Urothelium cell line (cell line): Measurements from ENCODE around the gene PNISR.

Source experiments
- DNase-seq: peaks from one replicate; pipeline ENCODE4 v3.0.0; 2011; ENCODE audit warnings: low spot score, mixed read lengths
- FAIRE-seq: peaks from 2 replicates; lab custom pipeline; 2011; peaks lifted over from hg19 to GRCh38; lab: Jason Lieb, UNC

Gene PNISR

GRCh38 chr6:99348288-99349170 lies 76.6 kb downstream of the PNISR start:
- no peak for DNase-seq
- no peak for FAIRE-seq
